ENCODE data around the gene NKG7. TPM values are rescaled to one million over a fixed set of nuclear protein-coding genes. Genes with fewer than 3 reads are reported as not detected.
"Not testable (repeated sequence)": the region's sequence is repeated elsewhere in the genome, so short reads cannot be mapped to it uniquely, and the experiment has no call there.

The NKG7 gene, protein sequence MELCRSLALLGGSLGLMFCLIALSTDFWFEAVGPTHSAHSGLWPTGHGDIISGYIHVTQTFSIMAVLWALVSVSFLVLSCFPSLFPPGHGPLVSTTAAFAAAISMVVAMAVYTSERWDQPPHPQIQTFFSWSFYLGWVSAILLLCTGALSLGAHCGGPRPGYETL
- total RNA-seq (2021) = not detected in 2 replicates
- not detected for Bru-seq, nascent RNA
- not detected for BruChase-seq, experiment 1, labeled RNA remaining after a 2-hour chase
- not detected for BruChase-seq, experiment 2, labeled RNA remaining after a 6-hour chase
- long read RNA-seq = 0 reads

DNA sequence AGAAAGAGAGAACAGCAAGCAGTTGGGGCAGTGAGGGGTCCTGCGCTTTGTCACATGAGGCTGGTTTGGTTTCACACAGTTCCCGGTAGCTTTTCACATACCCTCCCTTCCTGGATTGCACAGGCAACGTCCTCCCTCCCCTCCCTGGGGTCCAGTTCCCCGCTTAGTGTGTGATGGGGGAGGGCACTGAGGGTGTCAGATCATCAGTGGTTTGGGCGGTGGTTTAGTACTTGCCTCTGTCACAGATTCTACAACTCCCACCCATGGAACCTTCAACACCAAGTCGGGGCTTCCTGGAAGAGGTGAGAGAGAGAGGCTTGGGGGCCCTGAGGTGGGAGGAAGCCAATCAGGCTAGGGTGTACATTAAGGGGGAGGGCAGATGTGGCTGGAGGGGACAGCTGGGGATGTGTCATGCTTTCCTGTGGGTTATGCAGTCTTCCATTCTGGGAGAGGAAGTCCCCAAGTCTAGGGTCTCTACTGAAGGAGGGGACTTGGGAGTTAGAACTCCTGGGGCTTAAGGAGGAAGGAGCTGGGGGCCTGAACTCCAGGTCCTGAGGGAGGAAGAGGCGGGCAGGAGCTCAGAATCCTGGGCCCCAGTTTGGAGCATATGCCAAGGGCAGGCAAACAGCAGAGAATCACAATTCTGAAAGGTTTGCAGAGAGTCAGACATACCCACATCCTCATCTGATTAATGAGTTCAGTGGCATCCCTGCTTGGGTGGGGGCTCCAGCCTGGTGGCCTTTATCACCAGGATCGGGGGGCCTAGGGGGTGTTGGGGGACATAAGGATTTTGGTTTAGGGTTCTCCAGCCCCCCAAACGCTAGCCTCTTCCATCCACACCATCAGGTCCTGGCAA lies at the start of gene NKG7:
Gene NKG7 (minus strand): TSS at position 6 of the 856 bp plus-strand sequence. CDS start 119 bp downstream, outside the sequence.
- peaks cover 5% of the 10 kb centered on the region for H3K4me1 ChIP-seq (ENCODE audit: insufficient read depth, low read length, poor library complexity, severe bottlenecking)
- no peak within 1 kb of the TSS for H3K4me3 ChIP-seq (ENCODE audit: low read depth, low read length, poor library complexity, severe bottlenecking)
- BruUV-seq (replicated peaks) = no TSS peak
- CTCF ChIA-PET = no interaction called here
- intact Hi-C loops (cut with micrococcal nuclease; ENCODE audit: unreplicated experiment) = no loop called here
- H3K27me3 ChIP-seq (replicated peaks; ENCODE audit: insufficient read depth, low read depth, low read length, poor library complexity) = no peaks in the 10 kb centered on the region
- no peaks in the 10 kb centered on the region for H3K9me3 ChIP-seq (ENCODE audit: low read depth, low read length, poor library complexity, severe bottlenecking)
- POLR2A ChIA-PET (ENCODE audit: low non-redundant PET) = no interaction called here
- H3K36me3 ChIP-seq (ENCODE audit: insufficient read depth, low read length, poor library complexity, severe bottlenecking) = no peaks in the 10 kb centered on the region
- no peak within 1 kb of the TSS for H3K27ac ChIP-seq (ENCODE audit: low read depth, low read length, poor library complexity, severe bottlenecking)
- no peak for TF ChIP-seq EZH2 (IDR thresholded peaks at IDR 0.05; ENCODE audit: borderline replicate concordance, low read depth, low read length, poor library complexity, severe bottlenecking)
- TF ChIP-seq, protein P1, sequence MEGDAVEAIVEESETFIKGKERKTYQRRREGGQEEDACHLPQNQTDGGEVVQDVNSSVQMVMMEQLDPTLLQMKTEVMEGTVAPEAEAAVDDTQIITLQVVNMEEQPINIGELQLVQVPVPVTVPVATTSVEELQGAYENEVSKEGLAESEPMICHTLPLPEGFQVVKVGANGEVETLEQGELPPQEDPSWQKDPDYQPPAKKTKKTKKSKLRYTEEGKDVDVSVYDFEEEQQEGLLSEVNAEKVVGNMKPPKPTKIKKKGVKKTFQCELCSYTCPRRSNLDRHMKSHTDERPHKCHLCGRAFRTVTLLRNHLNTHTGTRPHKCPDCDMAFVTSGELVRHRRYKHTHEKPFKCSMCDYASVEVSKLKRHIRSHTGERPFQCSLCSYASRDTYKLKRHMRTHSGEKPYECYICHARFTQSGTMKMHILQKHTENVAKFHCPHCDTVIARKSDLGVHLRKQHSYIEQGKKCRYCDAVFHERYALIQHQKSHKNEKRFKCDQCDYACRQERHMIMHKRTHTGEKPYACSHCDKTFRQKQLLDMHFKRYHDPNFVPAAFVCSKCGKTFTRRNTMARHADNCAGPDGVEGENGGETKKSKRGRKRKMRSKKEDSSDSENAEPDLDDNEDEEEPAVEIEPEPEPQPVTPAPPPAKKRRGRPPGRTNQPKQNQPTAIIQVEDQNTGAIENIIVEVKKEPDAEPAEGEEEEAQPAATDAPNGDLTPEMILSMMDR (conservative IDR thresholded peaks at IDR 0.05; ENCODE audit: low read depth, low read length) = no peak
- no peak for DNase-seq (ENCODE audit: low spot score)

DNA sequence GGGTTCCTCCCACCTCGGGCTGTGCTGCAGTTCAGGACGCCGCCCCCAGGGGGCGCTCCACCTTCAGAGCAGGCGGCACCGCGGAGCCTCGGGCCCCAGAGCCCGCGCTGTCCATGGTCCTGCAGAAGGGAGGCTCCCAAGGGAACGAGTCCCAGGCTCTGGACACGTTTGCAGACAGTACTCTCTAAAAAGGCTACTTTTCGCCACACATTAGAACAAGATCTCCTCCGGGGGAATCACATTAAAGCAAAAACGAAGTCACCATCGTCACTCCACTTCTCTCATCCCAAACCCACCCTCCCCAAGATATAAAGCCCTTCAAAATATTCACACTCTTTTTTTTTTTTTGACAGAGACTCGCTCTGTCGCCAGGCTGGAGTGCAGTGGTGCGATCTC lies 49.6 kb upstream of the NKG7 start:
- no TSS peak for BruUV-seq (replicated peaks)
- peaks cover 17% of the 10 kb centered on the region for H3K27me3 ChIP-seq (replicated peaks; ENCODE audit: insufficient read depth, low read depth, low read length, poor library complexity)
- TF ChIP-seq, protein P1 (conservative IDR thresholded peaks at IDR 0.05; ENCODE audit: low read depth, low read length) = peak; percentile 97
- no peak for TF ChIP-seq EZH2 (IDR thresholded peaks at IDR 0.05; ENCODE audit: borderline replicate concordance, low read depth, low read length, poor library complexity, severe bottlenecking)
- H3K9me3 ChIP-seq (ENCODE audit: low read depth, low read length, poor library complexity, severe bottlenecking) = no peaks in the 10 kb centered on the region
- POLR2A ChIA-PET (ENCODE audit: low non-redundant PET) = interaction anchor here (0.7 kb wide), 1 partner anchor 511 kb away, joined by 26 read pairs; the partner anchor contains the start of gene KLK4
- H3K4me1 ChIP-seq (ENCODE audit: insufficient read depth, low read length, poor library complexity, severe bottlenecking) = no peaks in the 10 kb centered on the region
- peak; percentile 85 for DNase-seq (ENCODE audit: low spot score)
- H3K27ac ChIP-seq (ENCODE audit: low read depth, low read length, poor library complexity, severe bottlenecking) = no peak overlapping the region
- H3K4me3 ChIP-seq (ENCODE audit: low read depth, low read length, poor library complexity, severe bottlenecking) = no peak overlapping the region
- CTCF ChIA-PET = interaction anchor here (0.7 to 1.8 kb wide), 3 partner anchors 14 to 238 kb away, joined by 3 to 13 read pairs (median 3); no protein-coding TSS in a partner anchor
- intact Hi-C loops (cut with micrococcal nuclease; ENCODE audit: unreplicated experiment) = no loop called here
- H3K36me3 ChIP-seq (ENCODE audit: insufficient read depth, low read length, poor library complexity, severe bottlenecking) = no peaks in the 10 kb centered on the region

DNA sequence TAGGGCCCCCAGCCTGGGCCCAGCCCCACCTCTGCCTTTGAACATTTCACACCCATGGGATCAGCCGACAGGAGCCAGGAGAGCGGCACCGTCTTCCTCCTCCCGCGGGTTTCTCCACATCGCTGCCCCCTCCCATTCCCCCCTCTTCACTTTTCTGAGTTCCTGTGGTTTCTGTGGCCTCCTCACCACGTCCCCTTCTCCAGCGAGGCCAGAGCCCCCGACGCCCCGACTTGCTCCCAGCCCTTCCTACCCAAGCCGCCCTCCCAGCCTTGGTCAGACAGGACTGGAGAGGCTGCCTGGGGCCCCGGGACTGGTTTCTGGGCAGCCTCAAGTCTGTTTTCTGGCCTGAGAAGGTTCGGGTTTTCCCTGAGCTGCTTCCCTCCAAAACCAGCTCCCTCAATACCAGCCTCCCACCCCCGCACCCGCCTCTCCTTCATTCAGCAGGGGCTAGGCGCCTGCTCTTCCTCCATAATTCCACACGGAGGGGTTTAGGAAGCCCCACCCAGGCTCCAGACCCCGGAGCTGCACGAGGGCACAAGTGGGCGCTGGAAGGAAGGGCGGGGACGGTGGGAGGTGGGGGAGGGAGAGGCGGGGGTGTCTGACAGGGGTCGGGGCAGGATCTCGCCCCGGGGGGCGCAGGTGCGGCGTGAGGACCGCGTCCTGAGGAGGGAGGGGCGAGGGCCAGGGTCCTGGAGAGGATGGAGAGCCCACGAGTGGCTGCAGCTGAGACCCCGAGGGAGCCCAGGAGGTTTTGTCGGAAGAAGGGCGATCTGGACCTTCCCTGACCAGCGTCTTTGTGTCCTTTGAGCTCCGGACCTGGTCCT lies 49.0 kb upstream of the NKG7 start:
- POLR2A ChIA-PET (ENCODE audit: low non-redundant PET) = no interaction called here
- TF ChIP-seq, protein P1 (conservative IDR thresholded peaks at IDR 0.05; ENCODE audit: low read depth, low read length) = no peak
- TF ChIP-seq EZH2 (IDR thresholded peaks at IDR 0.05; ENCODE audit: borderline replicate concordance, low read depth, low read length, poor library complexity, severe bottlenecking) = no peak
- Histone ChIP-seq H3K4me3 (ENCODE audit: low read depth, low read length, poor library complexity, severe bottlenecking) (no peak overlapping the region), H3K9me3 (ENCODE audit: low read depth, low read length, poor library complexity, severe bottlenecking) (no peaks in the 10 kb centered on the region), H3K36me3 (ENCODE audit: insufficient read depth, low read length, poor library complexity, severe bottlenecking) (no peaks in the 10 kb centered on the region), H3K27me3 (replicated peaks; ENCODE audit: insufficient read depth, low read depth, low read length, poor library complexity) (peaks cover 20% of the 10 kb centered on the region), H3K27ac (ENCODE audit: low read depth, low read length, poor library complexity, severe bottlenecking) (no peak overlapping the region), H3K4me1 (ENCODE audit: insufficient read depth, low read length, poor library complexity, severe bottlenecking) (no peaks in the 10 kb centered on the region)
- DNase-seq (ENCODE audit: low spot score) = no peak
- no TSS peak for BruUV-seq (replicated peaks)
- intact Hi-C loops (cut with micrococcal nuclease; ENCODE audit: unreplicated experiment) = no loop called here
- CTCF ChIA-PET = interaction anchor here (1.4 to 1.8 kb wide), 2 partner anchors 14 to 235 kb away, joined by 3 to 13 read pairs; no protein-coding TSS in a partner anchor

DNA sequence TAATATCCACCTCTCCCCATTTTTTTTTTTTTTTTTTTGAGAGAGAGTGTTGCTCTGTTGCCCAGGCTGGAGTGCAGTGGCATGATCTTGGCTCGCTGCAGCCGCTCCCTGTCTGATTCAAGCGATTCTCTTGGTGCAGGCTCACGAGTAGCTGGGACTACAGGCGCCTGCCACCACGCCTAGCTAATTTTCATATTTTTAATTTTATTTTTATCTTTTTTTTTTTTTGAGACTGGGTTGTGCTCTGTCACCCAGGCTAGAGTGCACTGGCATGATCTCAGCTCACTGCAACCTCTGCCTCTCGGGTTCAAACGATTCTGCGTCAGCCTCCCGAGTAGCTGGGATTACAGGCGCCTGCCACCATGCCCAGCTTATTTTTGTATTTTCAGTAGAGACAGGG lies 48.1 kb upstream of the NKG7 start:
- H3K4me1 ChIP-seq (ENCODE audit: insufficient read depth, low read length, poor library complexity, severe bottlenecking); intact Hi-C loops (cut with micrococcal nuclease; ENCODE audit: unreplicated experiment); POLR2A ChIA-PET (ENCODE audit: low non-redundant PET); H3K27ac ChIP-seq (ENCODE audit: low read depth, low read length, poor library complexity, severe bottlenecking); H3K4me3 ChIP-seq (ENCODE audit: low read depth, low read length, poor library complexity, severe bottlenecking); DNase-seq (ENCODE audit: low spot score); BruUV-seq (replicated peaks); H3K36me3 ChIP-seq (ENCODE audit: insufficient read depth, low read length, poor library complexity, severe bottlenecking); H3K9me3 ChIP-seq (ENCODE audit: low read depth, low read length, poor library complexity, severe bottlenecking): not testable (repeated sequence)
- H3K27me3 ChIP-seq (replicated peaks; ENCODE audit: insufficient read depth, low read depth, low read length, poor library complexity) = peaks cover 13% of the 10 kb centered on the region
- CTCF ChIA-PET = interaction anchor here (1.4 to 1.8 kb wide), 2 partner anchors 13 to 236 kb away, joined by 3 to 13 read pairs; no protein-coding TSS in a partner anchor

All from A673 (cell line).